GM12801 (cell line): ENCODE measurements around the gene IRF4.

Experiments
- TF ChIP-seq, protein P1 (sequence below): IDR thresholded peaks from one replicate; pipeline ENCODE4 v1.5.1; 2011; ENCODE audit warnings: control low read depth; ENCODE audit not compliant: insufficient read length; ENCODE audit errors: extremely low read depth

IRF4 gene

DNA sequence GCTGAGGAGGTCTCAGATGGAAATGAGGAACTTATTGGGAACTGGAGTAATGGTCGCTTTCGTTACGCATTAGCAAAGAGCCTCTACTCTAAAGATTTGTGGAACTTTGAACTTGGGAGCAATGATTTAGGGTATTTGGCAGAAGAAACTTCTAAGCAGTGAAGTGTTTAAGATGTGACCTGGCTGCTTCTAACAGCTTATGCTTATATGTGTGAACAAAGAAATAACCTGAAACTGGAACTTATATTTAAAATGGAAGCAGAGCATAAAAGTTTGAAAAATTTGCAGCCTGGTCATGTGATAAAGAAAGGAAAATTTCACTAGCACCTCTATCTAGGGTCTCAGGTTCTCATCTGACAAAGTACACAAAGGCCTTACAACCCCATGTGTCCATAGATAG, 23.5 kb downstream of the IRF4 start:
- TF ChIP-seq, protein P1, sequence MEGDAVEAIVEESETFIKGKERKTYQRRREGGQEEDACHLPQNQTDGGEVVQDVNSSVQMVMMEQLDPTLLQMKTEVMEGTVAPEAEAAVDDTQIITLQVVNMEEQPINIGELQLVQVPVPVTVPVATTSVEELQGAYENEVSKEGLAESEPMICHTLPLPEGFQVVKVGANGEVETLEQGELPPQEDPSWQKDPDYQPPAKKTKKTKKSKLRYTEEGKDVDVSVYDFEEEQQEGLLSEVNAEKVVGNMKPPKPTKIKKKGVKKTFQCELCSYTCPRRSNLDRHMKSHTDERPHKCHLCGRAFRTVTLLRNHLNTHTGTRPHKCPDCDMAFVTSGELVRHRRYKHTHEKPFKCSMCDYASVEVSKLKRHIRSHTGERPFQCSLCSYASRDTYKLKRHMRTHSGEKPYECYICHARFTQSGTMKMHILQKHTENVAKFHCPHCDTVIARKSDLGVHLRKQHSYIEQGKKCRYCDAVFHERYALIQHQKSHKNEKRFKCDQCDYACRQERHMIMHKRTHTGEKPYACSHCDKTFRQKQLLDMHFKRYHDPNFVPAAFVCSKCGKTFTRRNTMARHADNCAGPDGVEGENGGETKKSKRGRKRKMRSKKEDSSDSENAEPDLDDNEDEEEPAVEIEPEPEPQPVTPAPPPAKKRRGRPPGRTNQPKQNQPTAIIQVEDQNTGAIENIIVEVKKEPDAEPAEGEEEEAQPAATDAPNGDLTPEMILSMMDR = no peak

DNA sequence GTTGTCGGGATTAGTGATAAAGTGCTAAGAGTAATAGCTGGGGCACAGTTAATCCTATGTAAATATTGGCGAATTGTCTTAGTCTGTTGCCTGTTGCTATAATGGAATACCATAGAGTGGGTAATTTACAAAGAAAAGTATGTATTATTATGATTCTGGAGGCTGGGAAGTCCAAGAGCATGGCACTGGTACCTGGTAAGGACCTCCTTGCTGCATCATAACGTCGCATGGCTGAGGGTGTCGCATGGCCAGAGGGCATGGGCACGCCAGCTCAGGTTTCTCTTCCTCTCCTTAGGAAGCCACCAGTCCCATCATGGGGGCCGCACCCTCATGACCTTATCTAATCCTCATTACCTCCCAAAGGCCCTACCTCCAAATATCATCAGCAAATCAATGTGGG, 29.7 kb downstream of the IRF4 start:
- TF ChIP-seq, protein P1 = no peak

DNA sequence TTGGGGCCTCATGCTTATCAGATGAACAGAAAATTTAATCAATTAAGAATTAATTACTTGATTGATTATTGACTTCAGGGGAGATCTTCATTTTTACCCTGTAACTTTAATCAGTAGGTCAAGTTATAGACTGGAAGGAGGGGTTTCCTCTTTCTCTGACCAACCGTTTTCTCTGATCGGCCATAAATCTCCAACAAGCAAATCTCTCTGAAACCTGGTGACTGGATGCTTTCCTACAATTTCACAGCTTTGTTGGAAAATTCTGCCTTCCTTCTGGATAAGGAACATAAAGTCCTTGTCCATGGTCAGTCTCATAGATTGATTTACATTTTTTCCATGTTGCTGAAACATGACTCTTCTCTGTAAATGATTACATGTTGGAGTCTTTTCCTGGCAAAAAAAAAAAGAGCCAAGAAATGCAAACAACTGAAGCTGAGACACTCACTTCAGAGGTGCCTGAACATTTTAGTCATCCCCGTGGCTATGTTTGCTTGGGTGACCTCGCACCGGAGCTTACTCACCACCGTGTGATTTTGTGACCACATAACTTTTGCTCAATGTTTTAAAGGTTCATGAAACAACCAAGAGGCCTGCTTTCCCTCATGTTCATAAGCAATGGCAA, 31.0 kb downstream of the IRF4 start:
- TF ChIP-seq, protein P1 = no peak

DNA sequence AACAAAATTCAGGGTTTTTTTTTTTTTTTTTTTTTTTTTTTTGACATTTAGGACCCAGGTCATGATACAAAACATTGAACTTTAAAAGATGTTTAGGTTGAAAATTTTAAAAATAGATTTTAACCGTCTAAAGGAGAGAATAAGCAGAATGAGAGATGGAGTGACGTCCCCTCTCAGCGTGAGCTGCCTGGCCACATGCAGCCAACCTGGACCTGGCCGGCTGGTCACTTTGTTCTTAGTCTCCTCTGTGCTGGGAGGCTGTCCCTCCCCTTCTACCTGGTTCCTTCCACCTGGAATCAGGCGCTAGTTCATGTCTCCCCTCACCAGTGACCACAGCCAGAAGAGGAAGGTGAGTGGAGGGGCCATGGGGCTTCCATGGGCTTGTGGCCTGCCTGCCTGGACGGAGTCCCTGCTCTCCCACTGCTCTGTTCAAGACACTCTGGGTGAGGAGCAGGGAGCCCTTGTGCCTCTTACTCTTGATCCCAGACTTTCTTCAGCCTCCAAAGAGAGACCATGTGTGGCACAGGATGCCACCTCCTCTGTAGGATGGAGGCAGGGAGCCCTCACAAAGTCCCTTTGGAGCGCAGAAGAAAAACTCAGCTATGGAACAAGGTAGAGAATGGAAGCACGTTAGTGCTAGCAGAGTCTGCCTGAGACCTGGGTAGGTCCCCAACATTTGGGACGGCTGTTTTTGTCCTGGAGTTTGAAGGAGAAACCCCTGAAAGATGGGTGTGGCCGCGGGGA, 31.7 kb downstream of the IRF4 start:
- TF ChIP-seq, protein P1 = no peak

DNA sequence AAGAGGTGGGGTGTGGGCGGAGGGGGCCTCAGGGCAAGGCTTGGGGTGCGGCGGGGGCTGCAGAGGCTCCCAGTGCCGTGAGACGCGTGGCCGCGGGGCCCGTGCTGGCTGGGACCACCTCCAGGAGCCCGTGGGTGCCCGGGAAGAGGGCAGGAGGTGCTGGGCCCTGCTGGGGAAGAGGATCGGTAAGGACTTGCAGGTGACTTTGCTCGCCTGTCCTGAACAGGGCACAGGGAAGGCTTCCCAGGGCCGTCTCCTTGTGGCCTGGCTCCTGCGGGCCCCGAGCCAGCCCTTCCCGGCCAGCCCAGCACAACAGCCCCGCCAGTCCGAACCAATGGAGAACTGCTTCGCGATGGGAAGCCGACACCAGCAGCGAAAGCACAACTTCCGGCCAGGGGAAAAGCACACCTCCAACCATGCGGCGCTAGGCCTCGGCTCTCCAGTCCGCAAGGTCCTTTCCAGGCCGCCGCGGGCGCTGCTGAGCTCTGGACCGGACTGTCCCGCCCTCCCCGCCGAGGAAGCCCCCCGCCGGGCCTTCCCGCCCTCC, 32.3 kb downstream of the IRF4 start:
- TF ChIP-seq, protein P1 = no peak

DNA sequence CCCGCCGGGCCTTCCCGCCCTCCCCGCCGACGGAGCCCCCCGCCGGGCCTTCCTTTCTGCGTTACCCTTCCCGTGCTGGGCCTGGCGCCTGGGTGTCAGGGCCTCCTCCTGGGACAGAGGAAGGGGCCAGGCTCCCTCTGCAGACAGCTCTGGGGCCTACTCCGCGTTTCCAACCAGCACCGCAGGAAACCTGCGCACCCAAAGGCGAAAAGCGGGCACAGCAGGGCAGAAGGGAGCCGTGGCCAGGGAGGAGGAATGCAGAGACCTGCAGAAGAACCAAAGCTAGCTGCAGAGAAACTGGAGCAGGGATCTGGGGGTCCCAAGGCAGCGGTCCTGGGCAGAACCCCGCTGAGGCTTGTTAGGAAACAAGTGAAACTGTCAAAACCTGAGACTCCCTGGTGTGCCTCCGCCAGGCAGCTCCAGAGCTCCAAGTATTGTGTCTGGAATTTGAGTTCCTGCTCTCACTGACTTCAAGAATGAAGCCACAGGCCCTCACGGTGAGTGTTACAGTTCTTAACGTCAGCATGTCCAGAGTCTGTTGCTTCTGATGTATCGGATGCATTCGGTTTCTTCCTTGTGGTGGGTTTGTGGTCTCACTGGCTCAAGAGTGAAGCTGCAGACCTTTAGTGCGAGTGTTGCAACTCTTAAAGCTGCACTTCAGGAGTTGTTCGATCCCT, 33.3 kb downstream of the IRF4 start:
- TF ChIP-seq, protein P1 = no peak

DNA sequence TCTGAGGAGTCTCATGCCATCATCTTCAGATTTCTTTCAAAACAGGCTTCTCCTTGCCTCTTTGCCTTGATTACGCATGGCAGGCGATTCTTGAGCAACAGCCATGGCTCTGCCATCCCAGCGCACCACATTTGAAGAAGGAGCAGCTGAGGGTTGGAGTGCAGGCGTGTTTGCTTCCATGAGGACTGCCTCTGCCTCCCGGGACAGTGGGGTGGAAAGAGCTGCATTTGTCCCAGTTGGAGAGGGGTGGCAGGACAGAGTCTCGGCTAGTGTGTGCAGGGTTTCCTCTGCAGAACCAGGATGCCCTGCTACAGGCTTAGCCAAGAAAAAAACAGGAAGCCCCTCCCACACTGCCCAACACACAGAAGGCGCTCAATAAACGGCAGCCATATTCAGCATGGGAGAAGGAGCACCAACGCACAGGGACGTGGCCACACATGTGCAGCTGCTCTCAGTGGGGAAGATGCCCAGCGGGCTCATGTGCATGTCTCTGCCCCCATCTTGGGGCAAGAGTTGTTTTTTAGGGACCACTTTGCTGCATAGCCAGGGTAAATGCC, 36.6 kb downstream of the IRF4 start:
- TF ChIP-seq, protein P1 = no peak
